OCI-LY1 (cell line): ENCODE data around the gene COL1A2.

Source experiments
- H2AFZ ChIP-seq: fragments of 200-600 bp; sonication (generic), shearing (Covaris generic); 2 replicates; pipeline ENCODE4 v1.6.0; 2014; ENCODE audit warnings: antibody characterized with exemption, mild to moderate bottlenecking, low read length
- H3F3A ChIP-seq: fragments of 200-600 bp; sonication (generic), shearing (Covaris generic); 2 replicates; pipeline ENCODE4 v1.6.0; 2014; ENCODE audit warnings: mild to moderate bottlenecking, antibody characterized with exemption, low read length, moderate library complexity; ENCODE audit not compliant: insufficient read depth
- H3K27ac ChIP-seq: fragments of 200-600 bp; sonication (generic); 2 replicates; pipeline ENCODE4 v1.5.1; 2014; ENCODE audit warnings: low read length, mixed run types, mild to moderate bottlenecking, low read depth; ENCODE audit not compliant: poor library complexity, severe bottlenecking
- H3K27me3 ChIP-seq: fragments of 200-600 bp; sonication (generic); 2 replicates; pipeline ENCODE4 v1.6.0; 2014; ENCODE audit warnings: antibody characterized with exemption, mild to moderate bottlenecking, low read length, moderate library complexity; ENCODE audit not compliant: insufficient read depth
- H3K36me3 ChIP-seq: fragments of 200-600 bp; sonication (generic); 2 replicates; pipeline ENCODE4 v1.6.1; 2014; ENCODE audit warnings: mild to moderate bottlenecking, antibody characterized with exemption, low read length, moderate library complexity, mixed read lengths; ENCODE audit not compliant: insufficient read depth
- H3K4me1 ChIP-seq: fragments of 200-600 bp; sonication (generic); 2 replicates; pipeline ENCODE4 v1.5.1; 2014; ENCODE audit warnings: mild to moderate bottlenecking, low read length, moderate library complexity; ENCODE audit not compliant: insufficient read depth, severe bottlenecking
- H3K4me2 ChIP-seq: fragments of 200-600 bp; sonication (generic), shearing (Covaris generic); 2 replicates; pipeline ENCODE4 v1.6.1; 2014; ENCODE audit warnings: low read length
- H3K4me3 ChIP-seq: fragments of 200-600 bp; sonication (generic); 2 replicates; pipeline ENCODE4 v1.5.1; 2014; ENCODE audit warnings: low read length, low read depth, mild to moderate bottlenecking, mixed read lengths; ENCODE audit not compliant: poor library complexity, severe bottlenecking
- H3K79me2 ChIP-seq: fragments of 200-600 bp; shearing (Covaris generic); 2 replicates; pipeline ENCODE4 v1.6.1; 2016; ENCODE audit warnings: mixed run types, low read length, mixed read lengths; ENCODE audit not compliant: insufficient read depth
- H3K9ac ChIP-seq: fragments of 200-600 bp; sonication (generic), shearing (Covaris generic); 2 replicates; pipeline ENCODE4 v1.6.1; 2014; ENCODE audit warnings: mild to moderate bottlenecking, low read length, mixed read lengths
- H3K9me2 ChIP-seq: fragments of 200-600 bp; sonication (generic), shearing (Covaris generic); 2 replicates; pipeline ENCODE4 v1.6.1; 2014; ENCODE audit warnings: low read depth, mild to moderate bottlenecking, low read length, mixed read lengths
- H3K9me3 ChIP-seq: fragments of 200-600 bp; shearing (Covaris generic); 2 replicates; pipeline ENCODE4 v1.6.1; 2014; ENCODE audit warnings: low read length, mixed read lengths
- H4K20me1 ChIP-seq: fragments of 200-600 bp; sonication (generic), shearing (Covaris generic); 2 replicates; pipeline ENCODE4 v1.6.0; 2016; ENCODE audit warnings: mild to moderate bottlenecking, low read length; ENCODE audit not compliant: insufficient read depth
- EZH2 ChIP-seq: fragments of 200-600 bp; sonication (generic), shearing (Covaris generic); IDR thresholded peaks from 2 replicates; pipeline ENCODE4 v1.8.0; 2017; ENCODE audit warnings: borderline replicate concordance, mixed run types, mild to moderate bottlenecking, antibody characterized with exemption, low read length, moderate library complexity, mixed read lengths
- TF ChIP-seq, protein P1 (sequence below): fragments of 200-600 bp; sonication (generic), shearing (Covaris generic); IDR thresholded peaks from 2 replicates; pipeline ENCODE4 v1.5.1; 2017; ENCODE audit warnings: mild to moderate bottlenecking, antibody characterized with exemption, low read length, moderate library complexity, mixed read lengths

COL1A2 gene

DNA sequence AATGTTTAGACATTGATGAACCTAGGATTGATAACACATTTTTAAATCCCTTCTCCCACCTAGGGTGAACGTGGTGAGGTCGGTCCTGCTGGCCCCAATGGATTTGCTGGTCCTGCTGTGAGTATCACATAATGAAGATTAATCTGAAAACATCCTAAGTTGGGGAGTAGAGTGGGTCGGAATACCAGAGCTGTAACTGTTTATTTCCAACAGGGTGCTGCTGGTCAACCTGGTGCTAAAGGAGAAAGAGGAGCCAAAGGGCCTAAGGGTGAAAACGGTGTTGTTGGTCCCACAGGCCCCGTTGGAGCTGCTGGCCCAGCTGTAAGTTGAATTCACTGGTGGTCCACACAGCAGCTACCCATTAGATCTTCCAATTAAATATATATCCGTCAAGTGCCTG is 25.6 kb downstream of the COL1A2 start:
- Histone ChIP-seq H3K9me2 (no peaks in the 10 kb centered on the region), H3K4me2 (no peak overlapping the region), H2AFZ (no peak overlapping the region), H3K27ac (no peak overlapping the region), H3K9ac (no peak overlapping the region), H3K27me3 (no peaks in the 10 kb centered on the region; the same call in 1 of the 2 replicates), H4K20me1 (no peaks in the 10 kb centered on the region), H3K4me1 (no peaks in the 10 kb centered on the region), H3F3A (no peaks in the 10 kb centered on the region), H3K79me2 (no peaks in the 10 kb centered on the region), H3K4me3 (no peak overlapping the region), H3K9me3 (no peaks in the 10 kb centered on the region), H3K36me3 (no peaks in the 10 kb centered on the region)
- TF ChIP-seq, protein P1, sequence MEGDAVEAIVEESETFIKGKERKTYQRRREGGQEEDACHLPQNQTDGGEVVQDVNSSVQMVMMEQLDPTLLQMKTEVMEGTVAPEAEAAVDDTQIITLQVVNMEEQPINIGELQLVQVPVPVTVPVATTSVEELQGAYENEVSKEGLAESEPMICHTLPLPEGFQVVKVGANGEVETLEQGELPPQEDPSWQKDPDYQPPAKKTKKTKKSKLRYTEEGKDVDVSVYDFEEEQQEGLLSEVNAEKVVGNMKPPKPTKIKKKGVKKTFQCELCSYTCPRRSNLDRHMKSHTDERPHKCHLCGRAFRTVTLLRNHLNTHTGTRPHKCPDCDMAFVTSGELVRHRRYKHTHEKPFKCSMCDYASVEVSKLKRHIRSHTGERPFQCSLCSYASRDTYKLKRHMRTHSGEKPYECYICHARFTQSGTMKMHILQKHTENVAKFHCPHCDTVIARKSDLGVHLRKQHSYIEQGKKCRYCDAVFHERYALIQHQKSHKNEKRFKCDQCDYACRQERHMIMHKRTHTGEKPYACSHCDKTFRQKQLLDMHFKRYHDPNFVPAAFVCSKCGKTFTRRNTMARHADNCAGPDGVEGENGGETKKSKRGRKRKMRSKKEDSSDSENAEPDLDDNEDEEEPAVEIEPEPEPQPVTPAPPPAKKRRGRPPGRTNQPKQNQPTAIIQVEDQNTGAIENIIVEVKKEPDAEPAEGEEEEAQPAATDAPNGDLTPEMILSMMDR: no peak
- no peak for TF ChIP-seq EZH2

DNA sequence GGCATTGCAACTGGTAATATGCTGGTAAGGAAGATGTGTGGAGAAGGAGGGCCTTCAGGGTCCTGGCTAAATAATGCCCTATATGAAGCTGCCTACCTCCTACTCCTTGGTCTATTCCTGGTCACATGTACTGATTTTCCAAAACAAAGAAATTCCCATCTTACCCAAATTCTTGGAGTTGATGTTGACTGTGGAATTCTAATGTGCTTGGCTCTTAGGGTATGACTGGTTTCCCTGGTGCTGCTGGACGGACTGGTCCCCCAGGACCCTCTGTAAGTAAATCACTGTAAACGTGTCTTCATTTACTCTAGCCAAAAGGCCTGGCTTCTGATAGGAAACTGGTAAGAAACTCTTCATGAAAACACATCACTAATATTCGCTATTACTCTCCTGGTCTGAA is 27.0 kb downstream of the COL1A2 start:
- H3K27ac ChIP-seq: no peak overlapping the region
- no peak overlapping the region for H3K9ac ChIP-seq
- H3K27me3 ChIP-seq: no peaks in the 10 kb centered on the region; the same call in 1 of the 2 replicates
- H3K4me1 ChIP-seq: no peaks in the 10 kb centered on the region
- H3K4me2 ChIP-seq: no peak overlapping the region
- no peaks in the 10 kb centered on the region for H3F3A ChIP-seq
- H3K36me3 ChIP-seq: no peaks in the 10 kb centered on the region
- no peaks in the 10 kb centered on the region for H3K79me2 ChIP-seq
- H3K9me3 ChIP-seq: no peaks in the 10 kb centered on the region
- no peaks in the 10 kb centered on the region for H4K20me1 ChIP-seq
- H3K9me2 ChIP-seq: no peaks in the 10 kb centered on the region
- no peak overlapping the region for H2AFZ ChIP-seq
- no peak overlapping the region for H3K4me3 ChIP-seq
- TF ChIP-seq EZH2: no peak
- TF ChIP-seq, protein P1: no peak

DNA sequence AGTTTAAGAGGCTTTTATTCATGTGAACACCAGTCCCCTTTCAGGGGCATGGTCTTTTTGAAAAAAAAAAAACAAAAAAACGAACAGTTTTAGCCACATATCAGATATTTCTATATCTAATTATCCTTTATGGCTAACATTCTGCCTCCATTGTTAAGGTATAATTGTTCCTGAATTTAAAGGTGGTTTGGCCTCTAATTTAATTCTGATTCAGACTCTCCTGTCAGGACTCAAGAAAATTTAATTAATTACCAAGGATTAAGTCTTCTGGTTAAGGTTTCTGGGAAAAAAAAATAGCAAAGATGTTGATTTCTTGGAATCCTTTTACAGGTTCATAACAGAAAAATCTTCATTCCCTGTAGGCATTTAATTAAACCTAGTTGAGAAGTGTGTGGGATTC is 27.4 kb downstream of the COL1A2 start:
- no peak overlapping the region for H3K27ac ChIP-seq
- H4K20me1 ChIP-seq: no peaks in the 10 kb centered on the region
- no peaks in the 10 kb centered on the region for H3K9me3 ChIP-seq
- H3K4me2 ChIP-seq: no peak overlapping the region
- no peak overlapping the region for H3K4me3 ChIP-seq
- H3K9me2 ChIP-seq: no peaks in the 10 kb centered on the region
- no peaks in the 10 kb centered on the region; the same call in 1 of the 2 replicates for H3K27me3 ChIP-seq
- no peaks in the 10 kb centered on the region for H3F3A ChIP-seq
- no peaks in the 10 kb centered on the region for H3K79me2 ChIP-seq
- TF ChIP-seq, protein P1: no peak
- TF ChIP-seq EZH2: no peak
- H3K36me3 ChIP-seq: no peaks in the 10 kb centered on the region
- H2AFZ ChIP-seq: no peak overlapping the region
- H3K9ac ChIP-seq: no peak overlapping the region
- no peaks in the 10 kb centered on the region for H3K4me1 ChIP-seq
